HG03460 (cell line): Measurements from ENCODE around the gene NIBAN1.
"Not testable (repeated sequence)": the region's sequence is repeated elsewhere in the genome, so short reads cannot be mapped to it uniquely, and the experiment has no call there.

Source experiments
- ATAC-seq: cut with Tn5 transposase; IDR thresholded peaks from one replicate; pipeline ENCODE4 v1.9.1; 2021; ENCODE audit not compliant: unreplicated experiment

NIBAN1 gene

DNA sequence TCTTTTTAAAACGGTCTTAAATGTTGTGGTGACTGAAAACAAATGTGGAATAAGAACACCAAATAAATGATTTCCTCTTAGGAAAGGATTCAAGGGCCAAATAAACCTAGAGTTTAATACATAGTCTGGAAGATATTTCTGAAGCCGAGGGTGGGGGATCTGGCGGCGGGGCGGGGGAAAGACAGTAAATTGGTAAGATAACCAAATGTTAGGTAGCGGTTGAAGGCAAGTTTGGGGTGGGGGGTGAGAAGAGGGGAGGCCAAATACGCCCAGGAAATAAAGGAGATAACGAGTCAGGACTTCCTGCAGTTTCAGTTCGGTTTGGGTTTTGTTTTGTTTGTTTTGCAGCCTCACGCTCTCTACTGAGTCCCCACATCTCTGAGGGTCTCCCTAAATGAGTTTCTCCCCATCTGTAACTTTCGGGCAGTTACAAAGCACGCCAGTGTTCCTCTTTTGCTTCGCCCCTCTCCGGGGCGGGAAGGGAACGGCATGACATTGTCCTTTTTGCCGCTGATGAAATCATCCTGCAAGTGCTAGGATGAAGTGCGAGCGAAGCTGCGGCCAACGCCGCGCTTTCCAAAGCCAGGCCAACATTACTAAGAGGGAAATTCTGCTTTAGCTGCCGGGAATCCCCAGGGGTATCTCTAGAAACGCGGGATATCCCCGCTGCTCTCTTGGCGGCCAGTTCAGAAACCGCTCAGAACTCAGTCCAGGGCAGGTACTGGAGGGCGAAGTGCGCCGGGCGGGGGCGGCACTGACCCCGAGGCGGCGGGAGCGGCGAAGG, 844 bp downstream of the NIBAN1 start:
- ATAC-seq: peak; percentile 51

DNA sequence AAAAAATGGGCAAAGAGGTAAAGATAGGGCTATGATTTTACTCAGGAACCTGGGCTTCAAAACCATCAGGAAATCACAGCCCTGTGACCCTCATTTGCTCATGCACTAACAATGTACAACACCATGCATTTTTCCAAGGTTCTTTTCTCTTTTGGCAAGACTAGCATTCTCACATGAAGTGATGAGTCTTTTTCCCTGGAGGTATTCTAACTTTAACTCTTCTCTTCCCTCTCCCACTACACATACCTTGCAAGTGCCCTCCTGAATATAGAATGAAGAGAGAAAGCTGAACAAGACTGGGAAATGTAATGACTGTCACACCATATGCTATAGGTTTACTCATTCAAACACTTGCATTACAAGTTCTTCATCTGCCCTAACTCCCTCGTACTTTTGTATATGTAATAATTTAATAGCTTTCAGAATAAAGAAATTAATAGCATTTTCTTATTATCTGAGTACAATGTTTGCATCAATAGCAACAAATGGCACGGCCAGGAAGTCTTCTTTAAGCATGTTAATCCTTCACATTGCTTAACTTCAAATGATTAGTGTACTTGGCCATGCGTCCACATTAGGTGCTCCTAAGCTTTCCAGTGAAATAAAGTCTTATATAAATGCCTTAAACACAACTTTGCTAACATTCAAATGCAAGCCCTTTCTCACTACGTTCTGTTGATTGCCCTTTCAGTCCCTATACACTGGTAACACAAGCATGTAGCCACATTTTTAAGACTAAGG, 1.8 kb downstream of the NIBAN1 start:
- no peak for ATAC-seq

DNA sequence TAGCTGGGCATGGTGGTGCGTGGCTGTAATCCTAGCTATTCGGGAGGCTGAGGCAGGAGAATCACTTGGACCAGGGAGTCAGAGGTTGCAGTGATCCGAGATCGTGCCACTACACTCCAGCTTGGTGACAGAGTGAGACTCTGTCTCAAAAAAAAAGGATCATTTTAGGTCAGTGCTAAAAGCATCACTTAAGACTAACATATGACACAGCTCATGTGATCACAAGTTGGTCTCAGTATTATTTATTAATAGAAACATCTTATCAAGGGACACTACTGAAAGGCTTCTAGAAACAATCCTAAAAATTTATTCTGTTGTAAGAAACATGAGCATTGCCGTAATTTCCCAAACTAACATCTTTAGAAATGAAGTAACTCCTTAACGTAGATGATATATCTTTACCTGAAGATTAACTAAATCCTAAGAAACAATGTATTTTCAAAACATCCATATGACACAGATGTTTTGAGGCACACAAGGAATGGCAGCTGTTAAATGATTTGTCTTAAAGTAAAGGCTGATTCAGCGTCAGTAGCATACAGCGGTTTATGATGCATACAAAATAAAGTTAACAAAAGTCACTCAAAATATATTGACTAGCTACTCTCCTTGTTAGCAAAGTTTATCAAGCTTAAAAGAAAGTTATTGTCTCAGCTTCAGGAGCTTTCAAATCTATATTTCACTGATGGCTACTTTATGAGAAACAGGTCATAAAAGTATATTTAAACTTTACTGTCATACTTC, 2.6 kb downstream of the NIBAN1 start:
- no peak for ATAC-seq

DNA sequence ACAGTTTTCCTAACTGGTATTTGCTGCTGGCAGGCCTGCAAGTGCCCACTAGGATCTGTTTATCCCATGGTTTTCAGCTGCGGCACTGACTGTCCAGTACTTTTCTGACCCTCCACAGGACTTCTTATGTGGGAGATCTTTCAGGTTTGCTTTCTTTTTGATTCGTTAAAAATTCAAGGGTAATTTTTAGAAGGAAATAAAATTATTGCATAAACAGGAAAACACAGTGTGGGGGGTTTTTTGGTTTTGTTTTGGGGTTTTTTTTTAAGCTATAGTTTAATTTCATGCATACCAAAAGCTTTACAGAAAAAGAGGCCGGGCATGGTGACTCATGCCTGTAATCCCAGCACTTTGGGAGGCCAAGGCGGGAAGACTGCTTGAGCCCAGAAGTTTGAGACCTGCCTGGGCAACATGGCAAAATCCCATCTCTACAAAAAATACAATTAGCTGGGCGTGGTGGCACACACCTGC, 3.6 kb downstream of the NIBAN1 start:
- ATAC-seq: no peak

DNA sequence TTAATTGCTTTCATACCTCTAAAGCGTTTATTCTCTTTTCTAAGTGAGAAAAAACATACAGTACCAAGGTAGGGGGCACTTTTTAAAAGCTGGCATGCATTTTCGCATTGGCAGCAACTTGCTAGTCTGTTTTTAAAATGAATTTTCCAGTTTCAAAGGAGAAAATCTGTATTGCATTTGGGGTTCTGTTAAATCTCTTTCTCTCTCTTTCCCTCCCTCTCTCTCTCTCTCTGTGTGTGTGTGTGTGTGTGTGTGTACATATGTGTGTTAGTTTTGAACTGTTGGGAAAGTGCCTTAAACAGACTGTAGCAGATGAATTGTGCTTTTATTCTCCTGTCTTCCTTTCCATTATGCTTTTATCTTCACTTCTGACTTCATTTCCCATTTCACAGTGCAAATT, 7.3 kb downstream of the NIBAN1 start:
- no peak for ATAC-seq

DNA sequence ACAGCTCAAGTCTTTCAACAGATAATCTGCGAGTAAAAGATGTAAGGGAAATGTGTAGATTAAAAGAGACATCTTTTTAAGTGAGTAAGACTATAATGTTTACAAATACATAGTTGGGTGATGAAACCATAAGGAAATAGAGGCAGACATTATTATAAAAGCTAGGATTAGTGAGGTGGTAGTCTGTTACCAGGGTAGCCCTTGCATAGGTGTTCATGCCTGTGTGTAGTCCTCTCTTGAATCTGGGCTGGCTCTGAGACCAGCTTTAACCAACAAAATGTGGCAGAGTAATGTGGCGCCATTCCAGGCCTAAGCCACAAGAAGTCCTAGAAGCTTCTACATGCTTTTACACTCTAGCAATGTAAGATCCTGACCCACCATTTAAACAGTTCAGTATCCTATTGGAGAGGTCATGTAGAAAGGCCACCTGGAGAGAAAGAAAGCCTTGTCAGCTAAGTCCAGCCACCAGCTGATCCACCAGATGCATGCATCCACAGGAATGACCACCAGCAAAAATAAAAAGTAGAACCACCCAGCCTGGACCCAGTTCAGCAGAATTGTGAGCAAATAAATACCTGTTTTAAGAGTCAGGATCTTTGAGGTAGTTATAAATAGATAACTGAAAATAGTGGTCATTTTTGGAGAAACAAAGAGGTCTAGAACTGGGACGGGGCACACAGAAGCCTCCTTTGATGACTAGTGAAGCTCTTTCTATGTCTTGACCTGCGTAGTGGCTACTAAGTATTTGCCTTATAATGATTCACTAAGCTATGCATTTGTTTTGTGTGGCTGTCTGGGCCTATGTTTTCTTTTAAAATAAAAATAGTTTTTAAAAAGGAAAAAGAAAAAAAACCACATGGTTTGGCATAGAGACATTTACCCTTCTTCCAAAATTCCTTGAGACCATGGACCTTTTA, 8.1 kb downstream of the NIBAN1 start:
- ATAC-seq: no peak

DNA sequence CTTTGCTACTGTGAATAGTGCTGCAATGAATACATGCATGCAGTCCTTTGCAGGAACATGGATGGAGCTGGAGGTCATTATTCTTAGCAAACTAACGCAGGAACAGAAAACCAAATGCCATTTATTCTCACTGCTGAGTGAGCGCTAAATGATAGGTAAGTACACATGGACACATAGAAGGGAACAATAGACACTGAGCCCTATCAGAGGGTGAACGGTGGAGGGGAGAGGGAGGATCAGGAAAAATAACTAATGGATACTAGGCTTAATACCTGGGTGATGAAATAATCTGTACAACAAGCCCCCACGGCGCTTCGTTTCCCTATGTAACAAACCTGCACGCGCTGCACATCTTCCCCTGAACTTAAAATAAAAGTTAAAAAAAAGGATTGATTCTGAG, 8.9 kb downstream of the NIBAN1 start:
- no peak for ATAC-seq

DNA sequence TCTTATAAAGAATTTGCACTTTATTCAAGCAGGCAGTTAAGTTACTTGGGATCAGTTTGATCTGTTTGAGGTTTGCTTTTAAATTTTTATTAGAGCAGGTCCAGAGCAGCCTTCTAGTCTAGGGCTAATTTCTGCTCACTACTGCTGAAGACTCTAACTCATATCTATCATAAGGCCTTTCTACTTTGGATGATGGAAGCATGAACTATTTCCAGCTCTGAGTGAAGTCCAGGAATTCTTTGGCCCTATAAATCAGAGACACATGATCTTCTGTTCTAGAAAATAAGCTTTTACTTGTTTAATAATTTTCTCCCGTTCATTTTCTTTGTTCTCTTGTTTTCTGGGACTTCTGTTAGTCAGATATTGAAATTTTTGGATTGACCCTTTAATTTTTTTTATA, 14.7 kb downstream of the NIBAN1 start:
- no peak for ATAC-seq

DNA sequence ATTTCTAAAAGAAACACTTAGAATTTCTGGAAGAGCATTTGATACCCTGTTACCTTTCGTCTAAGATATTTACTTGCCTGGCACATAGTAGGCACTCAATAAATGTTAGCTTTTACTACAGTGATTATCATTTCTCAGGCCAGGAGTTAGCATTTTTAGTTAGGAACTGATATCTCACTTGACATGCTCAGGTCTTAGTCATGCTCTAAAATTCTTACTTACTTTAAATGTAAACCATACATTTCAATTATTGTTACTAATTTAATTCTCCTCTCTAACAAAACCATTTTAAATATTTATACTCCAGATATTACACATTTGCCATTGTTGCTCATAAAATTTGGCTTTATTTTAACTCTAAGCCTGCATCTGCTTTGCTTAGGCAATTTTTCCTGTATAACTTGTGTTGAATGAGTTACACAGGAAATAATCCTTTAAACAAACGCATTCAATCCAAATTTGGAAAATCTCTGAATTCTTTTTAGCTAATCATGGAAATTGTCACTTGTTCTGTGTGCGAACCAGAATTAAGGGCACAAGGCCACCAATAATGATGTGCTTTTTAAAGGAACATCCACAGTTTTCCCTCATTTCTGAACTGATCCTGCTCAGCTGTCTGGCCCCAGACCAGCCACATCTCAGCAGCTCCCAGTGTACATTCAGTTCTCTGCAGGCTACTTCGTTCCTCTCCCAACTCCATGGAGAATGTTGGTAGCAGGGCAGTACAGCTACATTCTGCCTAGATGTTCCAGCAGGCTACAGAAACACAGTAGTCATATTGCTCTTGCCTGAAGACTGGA, 15.6 kb downstream of the NIBAN1 start:
- ATAC-seq: no peak

DNA sequence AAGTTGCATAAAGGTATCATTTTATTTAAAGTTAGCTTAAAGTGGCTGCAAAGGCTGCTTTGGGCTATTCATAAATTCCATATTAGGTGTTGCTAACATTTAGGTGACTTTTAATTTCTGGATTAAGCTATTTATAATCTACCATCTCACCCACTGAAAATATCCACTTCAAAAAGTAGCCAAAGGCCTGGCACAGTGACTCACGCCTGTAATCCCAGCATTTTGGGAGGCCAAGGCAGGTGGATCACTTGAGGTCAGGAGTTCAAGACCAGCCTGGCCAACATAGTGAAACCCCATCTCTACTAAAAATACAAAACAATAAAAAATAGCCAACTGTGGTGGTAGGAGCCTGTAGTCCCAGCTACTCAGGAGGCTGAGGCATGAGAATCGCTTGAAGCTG, 16.4 kb downstream of the NIBAN1 start:
- not testable (repeated sequence) for ATAC-seq

DNA sequence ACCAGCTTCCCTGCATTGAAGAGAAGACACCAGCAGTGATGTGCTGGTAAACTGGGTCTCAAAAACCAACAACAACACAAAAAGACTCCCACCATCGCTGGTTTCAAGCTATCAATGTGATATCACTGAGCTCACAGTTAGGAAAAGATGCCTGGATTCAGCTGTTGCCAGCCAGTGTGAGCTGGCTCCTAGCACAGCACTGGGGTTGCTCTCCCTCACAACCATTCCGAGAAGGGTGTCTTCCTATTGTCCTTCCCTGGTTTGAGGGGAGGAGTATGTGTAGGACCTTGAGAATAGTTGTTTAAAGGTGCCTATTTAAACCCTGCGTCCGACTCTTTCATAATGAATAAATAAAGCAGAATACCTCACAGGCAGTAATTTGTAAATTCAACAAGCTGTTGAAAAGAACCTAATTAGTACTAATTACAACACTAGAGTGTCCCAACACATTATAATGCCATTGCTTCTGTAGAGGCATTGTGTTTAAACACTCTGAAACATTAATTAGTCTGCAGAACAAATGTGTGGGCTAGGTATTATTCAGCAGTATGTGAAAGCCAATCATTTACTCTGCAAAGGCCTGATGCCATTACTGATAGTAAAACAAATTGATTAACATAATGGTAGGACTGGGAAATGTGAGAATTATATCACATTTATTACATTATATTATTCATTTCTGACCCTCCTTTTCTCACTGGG, 17.2 kb downstream of the NIBAN1 start:
- no peak for ATAC-seq

DNA sequence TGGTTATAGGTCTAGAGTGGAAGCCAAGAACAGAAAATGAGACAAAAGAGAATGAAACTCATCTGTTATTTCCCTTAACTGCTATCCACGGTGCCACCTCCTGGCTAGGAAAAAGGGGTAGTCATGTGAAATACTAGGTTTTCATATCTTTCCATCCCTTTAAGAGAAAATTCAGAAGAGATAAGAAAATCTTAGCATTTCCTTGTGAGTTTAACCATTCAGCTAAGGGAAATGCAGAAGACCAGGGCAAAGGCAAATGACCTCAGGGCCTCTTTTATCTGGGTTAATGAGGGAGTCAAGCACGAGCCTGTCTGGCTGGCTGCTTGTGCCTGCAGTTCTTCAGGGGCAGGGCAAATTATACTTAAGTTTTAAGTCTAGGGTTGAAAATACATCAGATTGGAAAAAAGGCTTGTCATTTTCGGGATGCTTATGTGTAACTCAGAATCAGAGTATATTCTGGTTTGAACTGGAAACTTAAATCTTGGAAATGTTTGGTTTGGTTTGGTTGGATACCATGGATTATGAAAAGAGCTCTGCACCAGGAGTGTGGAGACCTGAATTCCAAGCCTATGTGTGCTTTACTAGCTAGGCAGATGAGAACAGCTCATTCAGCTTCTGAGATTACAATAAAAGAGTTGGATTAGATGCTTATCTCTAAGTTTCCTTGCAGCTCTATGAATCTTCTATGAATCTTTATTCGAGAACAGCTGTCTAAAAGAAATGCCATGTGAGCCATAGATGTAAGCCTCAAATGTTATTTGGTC, 19.9 kb downstream of the NIBAN1 start:
- no peak for ATAC-seq

DNA sequence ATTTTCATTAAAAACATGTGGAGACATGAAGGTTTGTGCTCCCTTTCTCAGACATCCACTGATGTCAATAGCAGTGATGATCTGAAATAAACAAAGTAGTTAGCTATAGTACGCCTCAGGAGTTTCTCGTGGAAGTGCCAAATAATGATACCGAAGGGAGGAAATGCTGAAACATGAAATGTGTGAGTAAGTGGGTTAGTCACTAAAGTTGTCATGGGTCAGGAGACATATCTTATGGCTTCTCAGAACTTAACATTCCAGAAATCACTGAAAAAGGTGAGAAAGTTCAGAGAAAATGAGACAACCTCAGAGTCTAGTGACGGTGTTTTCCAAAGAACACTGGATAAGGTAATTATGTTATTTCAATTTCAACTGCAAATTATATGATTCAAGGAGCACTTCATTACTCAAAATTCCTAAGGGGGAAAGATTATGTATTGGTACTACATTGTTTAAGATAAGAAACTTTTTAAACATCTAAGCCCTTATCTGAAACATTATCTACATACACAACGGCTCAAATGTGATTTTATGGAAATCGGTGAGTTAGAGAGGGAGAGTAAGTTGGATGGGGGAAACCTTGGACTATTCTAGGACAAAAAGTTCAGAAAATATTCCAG, 20.6 kb downstream of the NIBAN1 start:
- ATAC-seq: no peak

DNA sequence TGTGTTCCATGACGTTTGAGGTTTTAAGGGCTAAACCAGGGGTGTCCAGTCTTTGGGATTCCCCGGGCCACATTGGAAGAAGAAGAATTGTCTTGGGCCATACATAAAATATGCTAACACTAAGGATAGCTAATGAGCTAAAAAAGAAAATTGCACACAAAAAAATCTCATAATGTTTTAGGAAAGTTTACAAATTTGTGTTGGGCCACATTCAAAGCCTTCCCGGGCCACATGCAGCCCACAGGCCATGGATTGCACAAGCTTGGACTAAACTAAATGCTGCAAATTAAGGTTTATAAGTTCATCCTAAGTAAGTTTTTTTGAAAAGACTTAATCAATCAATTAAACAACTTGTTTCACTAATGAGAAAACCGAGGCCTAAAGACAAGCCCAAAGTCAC, 21.9 kb downstream of the NIBAN1 start:
- no peak for ATAC-seq

DNA sequence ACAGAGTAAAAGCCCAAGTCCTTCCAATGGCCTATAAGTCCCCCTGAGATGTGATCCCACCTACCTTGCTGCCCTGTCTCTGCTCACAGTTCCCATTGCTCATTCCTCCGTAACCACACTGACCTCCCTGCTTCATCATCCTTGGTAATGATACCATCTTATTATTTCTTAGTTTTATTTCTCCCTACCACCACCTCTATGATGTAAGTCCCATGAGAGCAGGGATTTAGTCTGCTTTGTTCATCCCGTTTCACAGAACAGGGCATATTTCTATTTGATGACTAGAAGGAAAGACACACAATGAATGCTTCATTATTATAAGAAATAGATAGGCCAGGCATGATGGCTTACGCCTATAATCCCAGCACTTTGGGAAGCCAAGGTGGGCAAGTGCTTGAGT, 22.5 kb downstream of the NIBAN1 start:
- ATAC-seq: no peak

DNA sequence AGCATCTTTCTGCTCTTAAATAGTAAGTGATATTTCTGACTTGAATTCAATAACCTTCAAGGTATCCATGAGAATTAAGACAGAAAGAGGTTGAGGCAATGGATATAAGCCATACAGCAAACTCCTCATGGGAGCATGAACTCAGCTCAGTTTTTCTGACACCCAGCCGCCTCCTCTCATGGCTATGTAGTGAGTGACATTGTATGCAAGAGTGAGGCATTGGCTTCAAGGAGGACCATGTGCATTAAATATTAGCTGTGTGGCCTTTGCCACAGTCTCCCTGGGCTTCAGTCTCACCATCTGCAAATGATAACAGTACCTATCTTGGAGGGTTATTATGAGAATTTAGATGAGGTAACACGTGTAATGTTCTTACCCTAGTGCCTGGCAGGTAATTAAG, 23.4 kb downstream of the NIBAN1 start:
- ATAC-seq: no peak

DNA sequence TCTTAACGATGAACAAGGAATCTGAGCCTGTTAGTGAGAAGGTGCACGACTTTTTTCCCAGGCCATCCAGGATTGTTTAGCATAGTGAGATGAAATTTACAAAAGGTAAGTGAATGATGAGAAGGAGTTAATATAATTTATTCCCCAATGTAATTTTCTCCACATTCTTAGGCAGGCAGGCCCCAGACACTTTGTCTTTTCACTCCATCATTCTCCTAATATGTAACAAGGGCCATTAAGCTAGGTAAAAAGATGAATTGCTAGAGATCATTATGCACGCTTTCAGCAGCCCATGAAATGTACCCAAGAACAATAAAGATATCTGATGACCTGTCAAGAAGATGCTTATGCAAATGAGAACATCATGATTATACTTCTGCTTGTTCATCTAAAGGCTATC, 24.1 kb downstream of the NIBAN1 start:
- ATAC-seq: no peak
